Vagina (tissue), 2 donors: Measurements from ENCODE around the gene KLHL6.

Experiments used
- POLR2A ChIP-seq, 2 donors: fragments of 450-650 bp; IDR thresholded peaks; one replicate each; pipeline ENCODE4 v1.6.1; 2017; ENCODE audit warnings: antibody characterized with exemption in 2 of 2, mild to moderate bottlenecking in 2 of 2, moderate library complexity in 2 of 2
- TF ChIP-seq, protein P1 (sequence below), 3 experiments: fragments of 450-650 bp in 2 of 3; fragments of 200-600 bp in 1 of 3; sonication (generic) in 1 of 3; IDR thresholded peaks; one replicate each; pipeline ENCODE4 v1.5.1; 2017 to 2019; ENCODE audit warnings: antibody characterized with exemption in 3 of 3, mild to moderate bottlenecking in 2 of 3, moderate library complexity in 2 of 3

DNA sequence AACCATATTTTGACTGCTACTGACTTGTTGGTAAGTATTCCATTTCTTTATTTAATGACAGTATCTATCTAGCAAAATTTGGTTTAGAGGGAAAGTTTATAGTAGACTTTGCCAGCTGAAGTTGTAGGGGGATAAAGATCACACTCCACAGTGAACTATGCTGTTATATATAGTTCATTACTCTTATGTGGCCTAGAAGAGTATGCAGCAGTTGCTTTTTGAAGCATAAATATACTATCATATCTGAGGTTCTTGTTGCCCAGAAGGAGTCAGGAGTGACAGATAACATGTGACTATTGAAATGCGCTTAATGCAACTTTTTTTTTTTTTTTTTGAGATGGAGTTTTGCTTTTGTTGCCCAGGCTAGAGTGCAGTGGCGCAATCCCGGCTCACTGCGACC is 101.4 kb downstream of the KLHL6 start:
- TF ChIP-seq, protein P1, sequence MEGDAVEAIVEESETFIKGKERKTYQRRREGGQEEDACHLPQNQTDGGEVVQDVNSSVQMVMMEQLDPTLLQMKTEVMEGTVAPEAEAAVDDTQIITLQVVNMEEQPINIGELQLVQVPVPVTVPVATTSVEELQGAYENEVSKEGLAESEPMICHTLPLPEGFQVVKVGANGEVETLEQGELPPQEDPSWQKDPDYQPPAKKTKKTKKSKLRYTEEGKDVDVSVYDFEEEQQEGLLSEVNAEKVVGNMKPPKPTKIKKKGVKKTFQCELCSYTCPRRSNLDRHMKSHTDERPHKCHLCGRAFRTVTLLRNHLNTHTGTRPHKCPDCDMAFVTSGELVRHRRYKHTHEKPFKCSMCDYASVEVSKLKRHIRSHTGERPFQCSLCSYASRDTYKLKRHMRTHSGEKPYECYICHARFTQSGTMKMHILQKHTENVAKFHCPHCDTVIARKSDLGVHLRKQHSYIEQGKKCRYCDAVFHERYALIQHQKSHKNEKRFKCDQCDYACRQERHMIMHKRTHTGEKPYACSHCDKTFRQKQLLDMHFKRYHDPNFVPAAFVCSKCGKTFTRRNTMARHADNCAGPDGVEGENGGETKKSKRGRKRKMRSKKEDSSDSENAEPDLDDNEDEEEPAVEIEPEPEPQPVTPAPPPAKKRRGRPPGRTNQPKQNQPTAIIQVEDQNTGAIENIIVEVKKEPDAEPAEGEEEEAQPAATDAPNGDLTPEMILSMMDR (IDR thresholded peaks at IDR 0.05), result no peak
- TF ChIP-seq POLR2A (IDR thresholded peaks at IDR 0.05), result no peak
